A549 (cell line): ENCODE measurements around the gene WDR33. TPM values are rescaled to one million over a fixed set of nuclear protein-coding genes. Genes with fewer than 3 reads are reported as not detected.

ENCODE experiments used
- ATAC-seq, 2 experiments: fragments of 200-7000 bp in 1 of 2; fragments of >200 bp in 1 of 2; cut with Nextera tagmentation in 1 of 2; cut with Tn5 transposase in 1 of 2; 3 replicates each; pipeline versions ENCODE4 v1.8.0 to v1.9.1; 2018 to 2020; ENCODE audit warnings: mild to moderate bottlenecking in 1 of 2, moderate library complexity in 1 of 2
- CTCF ChIA-PET: fragments of 300-600 bp; sonication (Branson Sonifier 250); formaldehyde crosslinking; extraction: SDS; loops from one replicate; lab custom pipeline; 2021; ENCODE audit warnings: antibody characterized with exemption, inconsistent platforms; lab: Yijun Ruan, JAX
- POLR2A ChIA-PET: fragments of 350-600 bp; formaldehyde crosslinking; extraction: SDS; loops from one replicate; lab custom pipeline; 2021; ENCODE audit warnings: antibody characterized with exemption, inconsistent platforms; lab: Yijun Ruan, JAX
- DNase-seq, 2 experiments: peaks; one replicate each; pipeline versions ENCODE4 v3.0.0 to v3.0.0-alpha.2; 2011 to 2016; ENCODE audit warnings: low read depth in 1 of 2, low spot score in 1 of 2
- FAIRE-seq: peaks from 2 replicates; lab custom pipeline; 2011; peaks lifted over from hg19 to GRCh38; lab: Jason Lieb, UNC
- H3K27ac ChIP-seq, 2 experiments: fragments of >200 bp; sonication (Bioruptor Twin); formaldehyde crosslinking; 3 replicates each; pipeline ENCODE4 v1.5.1; 2016 to 2017
- H3K4me1 ChIP-seq: fragments of >200 bp; sonication (Bioruptor Twin); formaldehyde crosslinking; 3 replicates; pipeline ENCODE4 v1.6.1; 2016
- H3K4me2 ChIP-seq: fragments of >200 bp; sonication (Bioruptor Twin); formaldehyde crosslinking; 3 replicates; pipeline ENCODE4 v1.6.1; 2016
- H3K4me3 ChIP-seq: fragments of >200 bp; sonication (Bioruptor Twin); formaldehyde crosslinking; 3 replicates; pipeline ENCODE4 v1.5.1; 2016
- H3K9me3 ChIP-seq: fragments of >200 bp; sonication (Bioruptor Twin); formaldehyde crosslinking; 3 replicates; pipeline ENCODE4 v1.6.1; 2016
- BCL3 ChIP-seq: fragments of >200 bp; sonication (Bioruptor Twin); formaldehyde crosslinking; IDR thresholded peaks from 3 replicates; pipeline ENCODE4 v1.6.1; 2016
- CBX2 ChIP-seq: fragments of 200-600 bp; sonication (generic); IDR thresholded peaks from 2 replicates; pipeline ENCODE4 v1.6.1; 2016; ENCODE audit warnings: low read depth, mild to moderate bottlenecking, borderline replicate concordance
- CEBPB ChIP-seq, 2 experiments: fragments of >200 bp in 1 of 2; sonication (Bioruptor Twin) in 1 of 2; formaldehyde crosslinking in 1 of 2; IDR thresholded peaks; 2 replicates each; pipeline ENCODE4 v1.6.1; 2012 to 2016
- FOSL2 ChIP-seq, 2 experiments: fragments of 450-650 bp in 1 of 2; fragments of >200 bp in 1 of 2; sonication (Bioruptor Twin) in 1 of 2; formaldehyde crosslinking; IDR thresholded peaks; 2 replicates each; pipeline versions ENCODE4 v1.5.0 to v1.6.1; 2016 to 2020; ENCODE audit warnings: mild to moderate bottlenecking in 1 of 2, moderate library complexity in 1 of 2
- FOXS1 ChIP-seq: fragments of 250-450 bp; sonication (Bioruptor Pico); IDR thresholded peaks from 2 replicates; pipeline ENCODE4 v1.5.0; 2020; ENCODE audit warnings: mild to moderate bottlenecking, moderate library complexity
- HES2 ChIP-seq: fragments of >200 bp; sonication (Bioruptor Twin); formaldehyde crosslinking; IDR thresholded peaks from 2 replicates; pipeline ENCODE4 v1.6.1; 2016
- JUN ChIP-seq, 2 experiments: fragments of >200 bp; sonication (Bioruptor Twin); formaldehyde crosslinking; IDR thresholded peaks; 2 replicates in 1 of 2; 3 replicates in 1 of 2; pipeline ENCODE4 v1.6.1; 2016 to 2017
- JUNB ChIP-seq: fragments of >200 bp; sonication (Bioruptor Twin); formaldehyde crosslinking; IDR thresholded peaks from 2 replicates; pipeline ENCODE4 v1.6.1; 2016
- PHF8 ChIP-seq: fragments of 200-600 bp; sonication (generic); IDR thresholded peaks from 2 replicates; pipeline ENCODE4 v1.6.1; 2016; ENCODE audit warnings: low read depth, mild to moderate bottlenecking, antibody characterized with exemption, moderate library complexity, borderline replicate concordance
- POLR2AphosphoS2 ChIP-seq: conservative IDR thresholded peaks from 2 replicates; pipeline ENCODE4 v1.6.1; 2012; ENCODE audit warnings: low read length, improper control_type of control experiment, inconsistent platforms
- RAD21 ChIP-seq, 2 experiments: fragments of >200 bp in 1 of 2; sonication (Bioruptor Twin) in 1 of 2; formaldehyde crosslinking in 1 of 2; IDR thresholded peaks in 1 of 2; conservative IDR thresholded peaks in 1 of 2; 2 replicates in 1 of 2; 3 replicates in 1 of 2; pipeline ENCODE4 v1.6.1; 2012 to 2018; ENCODE audit warnings: inconsistent platforms in 1 of 2
- RARB ChIP-seq: fragments of 250-450 bp; sonication (Bioruptor Pico); IDR thresholded peaks from 2 replicates; pipeline ENCODE4 v1.8.0; 2021; ENCODE audit warnings: mild to moderate bottlenecking, moderate library complexity
- RFX5 ChIP-seq: fragments of 450-650 bp; IDR thresholded peaks from 2 replicates; pipeline ENCODE4 v1.7.1; 2014; ENCODE audit warnings: antibody characterized with exemption, mild to moderate bottlenecking, moderate library complexity
- ZNF302 ChIP-seq: fragments of 250-450 bp; sonication (Bioruptor Pico); IDR thresholded peaks from 2 replicates; pipeline ENCODE4 v1.9.0; 2021; ENCODE audit warnings: inconsistent platforms, mild to moderate bottlenecking, moderate library complexity
- WGBS: methylation state at CpG from one replicate; pipeline ENCODE4 v1.1.6; 2017; ENCODE audit errors: missing lambda C conversion rate; 5-methylcytosine and 5-hydroxymethylcytosine counted together
- polyA plus RNA-seq, 4 experiments: library from polyadenylated mRNA; depleted of rRNA in 3 of 4; stranded (reverse); fragments of >200 nt; fragmentation: RNase III in 1 of 4; extraction: RNeasy Plus Mini Kit Qiagen cat#74134 plus additional on column Dnase treatment in 1 of 4; gene quantifications; 2 replicates in 3 of 4; 3 replicates in 1 of 4; pipeline ENCODE4 v1.2.3, GENCODE V29; 2011 to 2017

Gene WDR33
- polyA plus RNA-seq, 2 of the 4 experiments (the other 2 are of a cell fraction) = 21.3 to 67.1 TPM

- ChIA-PET CTCF (interaction anchor here (1.0 to 1.2 kb wide), 2 partner anchors 13 to 42 kb away, joined by 4 read pairs; no protein-coding TSS in a partner anchor), POLR2A (interaction anchor here (0.6 kb wide), 1 partner anchor 41 kb away, joined by 3 read pairs; no protein-coding TSS in a partner anchor)
- H3K4me2 ChIP-seq = peak overlapping the region; percentile 80
- no peak for FAIRE-seq
- no peak for ATAC-seq
- H3K9me3 ChIP-seq = no peaks in the 10 kb centered on the region
- WGBS = 4% methylated on average over 1 of the region's 1 CpG
- peaks cover 68% of the 10 kb centered on the region for H3K4me1 ChIP-seq
- H3K4me3 ChIP-seq = no peak overlapping the region
- H3K27ac ChIP-seq = peak overlapping the region; percentile 71 to 89
- TF ChIP-seq CBX2 (no peak), CEBPB (IDR thresholded peaks at IDR 0.05) (peak; percentile 51 to 80)
- peak in 1 of 2 experiments; percentile 7 for DNase-seq
These were observed 73.1 kb downstream of the WDR33 start for GRCh38 chr2:127737892-127738291.

GRCh38 chr2:127735537-127736399, 75.2 kb downstream of the WDR33 start:
- no peak for FAIRE-seq
- DNase-seq = peak; percentile 25 to 65
- POLR2A ChIA-PET = no interaction called here
- peak overlapping the region; percentile 12; the same call in 2 of the 3 replicates for H3K4me3 ChIP-seq
- peak overlapping the region; percentile 87 to 89 for H3K27ac ChIP-seq
- no peaks in the 10 kb centered on the region for H3K9me3 ChIP-seq
- ATAC-seq = peak; percentile 70 to 77
- H3K4me2 ChIP-seq = peak overlapping the region; percentile 80
- 0% methylated on average over 3 of the region's 3 CpGs for WGBS
- CTCF ChIA-PET = interaction anchor here (0.6 to 1.0 kb wide), 2 partner anchors 12 to 144 kb away, joined by 3 read pairs; no protein-coding TSS in a partner anchor
- TF ChIP-seq FOSL2 (IDR thresholded peaks at IDR 0.05) (peak; percentile 54), FOSL2 (CRISPR knock-in tag; IDR thresholded peaks at IDR 0.05) (peak; percentile 84), JUN (IDR thresholded peaks at IDR 0.05) (peak in 1 of 2 experiments; percentile 86; a peak in 1 of 5 replicates), CBX2 (no peak), FOXS1 (CRISPR knock-in tag) (no peak), CEBPB (IDR thresholded peaks at IDR 0.05) (peak; percentile 75 to 83), BCL3 (peak; percentile 67; the same call in 2 of the 3 replicates), POLR2AphosphoS2 (no peak), HES2 (peak; percentile 35; the same call in 1 of the 2 replicates), JUNB (peak; percentile 65)
- H3K4me1 ChIP-seq = peaks cover 61% of the 10 kb centered on the region

GRCh38 chr2:127735044-127735443, 75.9 kb downstream of the WDR33 start:
- Histone ChIP-seq H3K4me2 (peak overlapping the region; percentile 80), H3K4me1 (peaks cover 58% of the 10 kb centered on the region), H3K27ac (peak overlapping the region; percentile 87 to 89), H3K9me3 (no peaks in the 10 kb centered on the region), H3K4me3 (peak overlapping the region; percentile 12; the same call in 2 of the 3 replicates)
- ATAC-seq (peak; percentile 61 to 64; a peak in 5 of 6 replicates), DNase-seq (peak; percentile 4 to 29), FAIRE-seq (no peak)
- CTCF ChIA-PET = interaction anchor here (0.6 kb wide), 1 partner anchor 143 kb away, joined by 3 read pairs; no protein-coding TSS in a partner anchor
- POLR2A ChIA-PET = interaction anchor here (1.0 kb wide), 1 partner anchor 35 kb away, joined by 3 read pairs; no protein-coding TSS in a partner anchor
- WGBS = 10% methylated on average over 2 of the region's 2 CpGs
- TF ChIP-seq RARB (CRISPR knock-in tag) = no peak
- 0 out of 5 replicates have a peak, but pooled peaks of 1 of the 2 experiments have one; percentile 8 for TF ChIP-seq RAD21 (conservative IDR thresholded peaks at IDR 0.05 in 1 of 2, IDR thresholded peaks at IDR 0.05 in 1 of 2)
- TF ChIP-seq ZNF302 = no peak

GRCh38 chr2:127733816-127734537, 77.0 kb downstream of the WDR33 start:
- ATAC-seq = no peak
- 43% methylated on average over 5 of the region's 5 CpGs for WGBS
- POLR2A ChIA-PET = interaction anchor here (1.0 kb wide), 1 partner anchor 34 kb away, joined by 3 read pairs; no protein-coding TSS in a partner anchor
- FAIRE-seq = no peak
- Histone ChIP-seq H3K4me3 (no peak overlapping the region), H3K27ac (peak overlapping the region; percentile 87 to 89), H3K9me3 (no peaks in the 10 kb centered on the region), H3K4me2 (peak overlapping the region; percentile 80), H3K4me1 (peaks cover 55% of the 10 kb centered on the region)
- CTCF ChIA-PET = interaction anchor here (1.3 to 1.5 kb wide), 2 partner anchors 27 to 38 kb away, joined by 3 read pairs; no protein-coding TSS in a partner anchor
- TF ChIP-seq RFX5 (peak; percentile 31; the same call in 1 of the 2 replicates), PHF8 (no peak)
- DNase-seq = no peak
